AG04450 (cell line): Measurements from ENCODE around the gene CHMP3. TPM values are rescaled to one million over a fixed set of nuclear protein-coding genes. Genes with fewer than 3 reads are reported as not detected.

ENCODE experiments used
- CTCF ChIA-PET: fragments of 300-600, 350-600 bp; formaldehyde crosslinking; extraction: SDS; loops from one replicate; lab custom pipeline; 2022; ENCODE audit warnings: antibody characterized with exemption, inconsistent platforms; lab: Charles Lee
- POLR2A ChIA-PET: fragments of 350-600 bp; formaldehyde crosslinking; extraction: SDS; loops from one replicate; lab custom pipeline; 2021; ENCODE audit warnings: antibody characterized with exemption, inconsistent platforms; lab: Yijun Ruan, JAX
- DNase-seq: peaks from one replicate; pipeline ENCODE4 v3.0.0-alpha.2; 2011; ENCODE audit warnings: low read depth, low spot score
- H3K27ac ChIP-seq: one replicate; pipeline ENCODE4 v1.5.1; 2012; ENCODE audit warnings: low read depth, low read length, control low read depth
- H3K27me3 ChIP-seq: one replicate; pipeline ENCODE4 v1.6.0; 2012; ENCODE audit warnings: low read length; ENCODE audit not compliant: control insufficient read depth, insufficient read depth
- H3K4me3 ChIP-seq: 2 replicates; pipeline ENCODE4 v1.5.1; 2011; ENCODE audit warnings: mild to moderate bottlenecking, low read depth, low read length, control low read depth
- H3K9me3 ChIP-seq: 2 replicates; pipeline ENCODE4 v1.5.1; 2012; ENCODE audit warnings: low read length; ENCODE audit not compliant: control insufficient read depth, insufficient read depth
- polyA plus RNA-seq: library from polyadenylated mRNA; depleted of rRNA; stranded (reverse); fragments of >200 nt; gene quantifications from 2 replicates; pipeline ENCODE4 v1.2.3, GENCODE V29; 2011
- TF ChIP-seq, protein P1 (sequence below): IDR thresholded peaks from 2 replicates; pipeline ENCODE4 v1.5.1; 2011; ENCODE audit warnings: low read depth, low read length, control low read depth, inconsistent platforms

Gene CHMP3
- polyA plus RNA-seq, 1 experiment = 154 TPM

DNA sequence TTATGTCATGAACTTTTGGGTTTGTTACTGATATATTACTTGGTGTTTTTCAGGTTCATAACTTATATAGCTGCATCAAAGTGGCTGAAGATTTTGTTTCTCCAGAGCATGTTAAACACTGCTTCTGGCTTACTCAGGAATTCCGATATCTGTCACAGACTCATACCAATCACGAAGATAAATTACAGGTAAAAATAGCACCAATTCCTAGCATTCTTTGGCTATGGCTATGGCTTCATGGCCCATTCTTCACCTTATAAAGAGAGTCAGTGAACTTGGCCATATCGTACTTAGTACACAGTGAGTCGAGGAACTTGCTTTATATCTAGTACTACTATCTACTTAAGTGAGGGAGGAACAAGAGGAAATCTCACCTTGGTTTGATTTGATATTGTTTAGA, 72.2 kb downstream of the CHMP3 start:
- no peak overlapping the region for H3K4me3 ChIP-seq
- no peaks in the 10 kb centered on the region for H3K9me3 ChIP-seq
- CTCF ChIA-PET = interaction anchor here (1.2 kb wide), 1 partner anchor 271 kb away, joined by 3 read pairs; no protein-coding TSS in a partner anchor
- H3K27ac ChIP-seq = no peak overlapping the region
- TF ChIP-seq, protein P1, sequence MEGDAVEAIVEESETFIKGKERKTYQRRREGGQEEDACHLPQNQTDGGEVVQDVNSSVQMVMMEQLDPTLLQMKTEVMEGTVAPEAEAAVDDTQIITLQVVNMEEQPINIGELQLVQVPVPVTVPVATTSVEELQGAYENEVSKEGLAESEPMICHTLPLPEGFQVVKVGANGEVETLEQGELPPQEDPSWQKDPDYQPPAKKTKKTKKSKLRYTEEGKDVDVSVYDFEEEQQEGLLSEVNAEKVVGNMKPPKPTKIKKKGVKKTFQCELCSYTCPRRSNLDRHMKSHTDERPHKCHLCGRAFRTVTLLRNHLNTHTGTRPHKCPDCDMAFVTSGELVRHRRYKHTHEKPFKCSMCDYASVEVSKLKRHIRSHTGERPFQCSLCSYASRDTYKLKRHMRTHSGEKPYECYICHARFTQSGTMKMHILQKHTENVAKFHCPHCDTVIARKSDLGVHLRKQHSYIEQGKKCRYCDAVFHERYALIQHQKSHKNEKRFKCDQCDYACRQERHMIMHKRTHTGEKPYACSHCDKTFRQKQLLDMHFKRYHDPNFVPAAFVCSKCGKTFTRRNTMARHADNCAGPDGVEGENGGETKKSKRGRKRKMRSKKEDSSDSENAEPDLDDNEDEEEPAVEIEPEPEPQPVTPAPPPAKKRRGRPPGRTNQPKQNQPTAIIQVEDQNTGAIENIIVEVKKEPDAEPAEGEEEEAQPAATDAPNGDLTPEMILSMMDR = no peak
- POLR2A ChIA-PET = no interaction called here
- H3K27me3 ChIP-seq = no peaks in the 10 kb centered on the region
- DNase-seq = no peak

GRCh38 chr2:86490245-86490644, 73.0 kb downstream of the CHMP3 start:
- DNase-seq = no peak
- no peak overlapping the region for H3K4me3 ChIP-seq
- H3K27ac ChIP-seq = no peak overlapping the region
- ChIA-PET CTCF (no interaction called here), POLR2A (no interaction called here)
- TF ChIP-seq, protein P1 = no peak
- H3K9me3 ChIP-seq = no peaks in the 10 kb centered on the region
- H3K27me3 ChIP-seq = no peaks in the 10 kb centered on the region

- POLR2A ChIA-PET = no interaction called here
Measured at GRCh38 chr2:86489542-86489941, 73.7 kb downstream of the CHMP3 start.

DNA sequence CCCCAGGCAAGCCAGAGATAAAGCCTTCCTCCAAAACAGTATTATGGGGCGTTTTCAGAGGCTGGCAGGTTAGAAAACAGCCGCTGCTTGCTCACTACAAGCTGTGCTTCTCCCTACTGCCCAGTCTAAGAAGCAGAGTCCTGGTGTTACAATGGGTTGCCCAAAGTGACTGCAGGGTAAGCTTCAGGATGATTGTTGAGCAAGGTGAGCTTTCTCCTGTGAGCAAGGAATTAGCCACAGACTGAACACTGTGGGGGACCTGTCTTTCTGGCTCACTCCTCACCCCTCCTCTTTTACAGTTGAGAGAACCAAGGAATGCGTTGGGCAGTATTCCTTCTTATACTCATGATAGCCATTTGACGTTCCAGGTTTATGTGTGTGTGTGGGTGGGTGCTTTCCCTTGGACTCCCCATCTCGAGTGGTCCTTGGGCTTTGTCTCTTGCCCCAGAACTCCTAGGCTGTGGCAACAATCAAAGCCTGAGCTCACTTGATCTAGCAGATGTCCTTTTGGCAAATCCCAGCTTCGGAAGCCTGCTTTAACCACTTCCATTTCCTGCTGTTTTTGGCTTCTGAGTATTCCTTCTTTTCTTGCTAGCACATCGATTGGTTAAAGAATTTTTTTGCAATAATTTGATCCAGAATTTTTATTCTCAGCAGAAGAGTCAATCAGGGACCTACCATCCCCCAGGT, 74.5 kb downstream of the CHMP3 start:
- Histone ChIP-seq H3K4me3 (no peak overlapping the region), H3K9me3 (no peaks in the 10 kb centered on the region), H3K27me3 (no peaks in the 10 kb centered on the region), H3K27ac (no peak overlapping the region)
- POLR2A ChIA-PET = no interaction called here
- CTCF ChIA-PET = no interaction called here
- TF ChIP-seq, protein P1 = no peak
- DNase-seq = no peak

More at GRCh38 chr2:86489542-86489941, 73.7 kb downstream of the CHMP3 start:
- H3K27me3 ChIP-seq = no peaks in the 10 kb centered on the region
- TF ChIP-seq, protein P1 = no peak
- H3K4me3 ChIP-seq = no peak overlapping the region
- CTCF ChIA-PET = no interaction called here
- no peak for DNase-seq
- no peak overlapping the region for H3K27ac ChIP-seq
- H3K9me3 ChIP-seq = no peaks in the 10 kb centered on the region

- no peak for DNase-seq
- no peak overlapping the region for H3K27ac ChIP-seq
- ChIA-PET CTCF (interaction anchor here (0.5 to 1.2 kb wide), 2 partner anchors 12 to 134 kb away, joined by 3 read pairs; no protein-coding TSS in a partner anchor), POLR2A (no interaction called here)
- H3K9me3 ChIP-seq = no peaks in the 10 kb centered on the region
- H3K4me3 ChIP-seq = no peak overlapping the region
- no peaks in the 10 kb centered on the region for H3K27me3 ChIP-seq
- TF ChIP-seq, protein P1 = no peak
Measured at GRCh38 chr2:86487062-86487461, 76.2 kb downstream of the CHMP3 start.
